Measurements from ENCODE around the gene ITIH5.

The ITIH5 gene

DNA sequence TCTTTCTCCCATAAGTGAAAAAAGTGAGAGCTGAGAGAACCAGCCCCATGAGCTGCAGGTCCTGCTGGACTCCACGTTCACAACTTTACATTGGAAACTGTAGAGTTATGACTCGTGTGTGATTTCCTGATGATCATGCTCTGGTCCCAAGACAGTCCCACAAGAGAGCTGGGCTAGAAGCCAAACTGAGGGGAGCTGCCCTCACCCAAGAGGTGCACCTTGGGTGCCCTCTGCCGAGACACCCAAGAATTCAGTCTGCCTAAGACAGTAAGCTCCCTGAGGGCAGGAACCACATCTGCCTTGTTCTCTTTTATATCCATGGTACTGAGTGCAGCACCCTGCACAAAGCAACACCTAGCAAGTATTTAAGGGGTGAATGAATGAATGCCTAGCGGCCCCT lies 143.1 kb downstream of the ITIH5 start:
- no peak overlapping the region for H3K4me3 Mint-ChIP-seq
- H3K36me3 Mint-ChIP-seq (ENCODE audit: low read depth): no peaks in the 10 kb centered on the region
- no peak for TF ChIP-seq CTCF (IDR thresholded peaks at IDR 0.05; ENCODE audit: unreplicated experiment in 3 of 3)
- H3K27me3 Mint-ChIP-seq (ENCODE audit: low read depth): peaks cover 53% of the 10 kb centered on the region
- no peak overlapping the region for H3K27ac Mint-ChIP-seq
- no peaks in the 10 kb centered on the region for H3K9me3 Mint-ChIP-seq
- peaks cover under 1% of the 10 kb centered on the region for H3K4me1 Mint-ChIP-seq

DNA sequence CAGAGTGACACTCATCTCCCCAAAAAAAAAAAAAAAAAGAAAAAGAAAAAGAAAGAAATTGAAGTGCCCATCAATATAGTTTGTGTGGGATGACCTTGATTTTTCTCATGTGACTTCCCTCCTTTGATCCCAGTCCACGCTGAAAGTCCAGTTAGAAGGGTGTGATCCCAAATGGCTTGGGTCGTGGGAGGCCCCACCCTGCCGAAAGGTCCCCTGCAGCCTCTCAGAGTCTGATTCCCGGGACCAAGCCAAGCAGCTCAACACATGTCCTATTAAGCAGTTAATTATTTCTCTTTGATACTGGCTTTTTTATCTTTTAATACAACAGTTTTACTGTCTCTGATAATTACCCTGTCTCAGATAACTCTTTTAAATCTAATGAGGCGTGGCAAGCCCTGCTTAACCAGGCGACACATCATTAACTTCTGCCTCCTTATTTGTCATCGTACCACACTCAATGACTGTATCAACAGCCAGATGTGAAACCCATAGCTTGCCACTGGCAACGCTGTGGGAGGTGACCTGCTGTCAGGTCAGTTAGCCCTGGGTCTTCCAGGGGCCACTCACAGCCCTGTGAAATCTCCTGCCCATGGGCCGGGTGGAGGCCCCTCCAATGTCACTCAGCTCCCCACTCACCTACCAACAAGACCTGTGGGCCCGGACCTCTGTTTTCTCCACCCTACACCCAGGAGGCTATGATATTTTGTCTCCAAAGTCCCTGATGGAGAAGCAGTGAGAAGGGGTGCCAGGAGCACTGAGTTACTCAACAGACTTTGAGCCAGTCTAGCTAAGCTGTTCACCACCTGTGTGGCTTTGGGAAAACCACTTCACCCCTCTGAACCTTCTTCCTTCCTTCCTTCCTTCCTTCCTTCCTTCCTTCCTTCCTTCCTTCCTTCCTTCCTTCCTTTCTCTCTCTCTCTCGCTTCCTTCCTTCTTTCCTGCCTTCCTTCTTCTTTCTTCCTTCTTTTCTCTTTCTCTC lies 146.0 kb downstream of the ITIH5 start:
- no peak overlapping the region for H3K27ac Mint-ChIP-seq
- H3K27me3 Mint-ChIP-seq (ENCODE audit: low read depth): peaks cover 42% of the 10 kb centered on the region
- H3K4me3 Mint-ChIP-seq: no peak overlapping the region
- H3K4me1 Mint-ChIP-seq: peaks cover under 1% of the 10 kb centered on the region
- no peaks in the 10 kb centered on the region for H3K36me3 Mint-ChIP-seq (ENCODE audit: low read depth)
- H3K9me3 Mint-ChIP-seq: no peaks in the 10 kb centered on the region
- TF ChIP-seq CTCF (IDR thresholded peaks at IDR 0.05; ENCODE audit: unreplicated experiment in 3 of 3): no peak

DNA sequence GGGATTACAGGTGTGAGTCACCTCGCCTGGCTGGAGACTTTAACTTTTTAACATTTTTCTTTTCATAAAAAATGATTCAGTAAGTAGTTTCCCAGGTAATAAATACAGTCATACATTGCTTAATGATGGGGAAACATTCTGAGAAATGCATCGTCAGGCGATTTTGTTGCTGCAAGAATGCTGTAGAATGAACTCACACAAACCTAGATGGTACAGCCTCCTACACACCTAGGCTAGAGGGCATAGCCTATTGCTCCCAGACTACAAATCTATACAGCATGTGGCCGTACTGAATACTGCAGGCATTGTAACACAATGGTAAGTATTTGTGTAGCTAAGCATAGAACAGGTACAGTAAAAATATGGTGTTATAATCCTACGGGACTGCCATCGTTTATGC lies 147.4 kb downstream of the ITIH5 start:
- no peak overlapping the region for H3K4me3 Mint-ChIP-seq
- no peaks in the 10 kb centered on the region for H3K9me3 Mint-ChIP-seq
- H3K36me3 Mint-ChIP-seq (ENCODE audit: low read depth): no peaks in the 10 kb centered on the region
- no peak for TF ChIP-seq CTCF (IDR thresholded peaks at IDR 0.05; ENCODE audit: unreplicated experiment in 3 of 3)
- H3K4me1 Mint-ChIP-seq: peaks cover 8% of the 10 kb centered on the region
- H3K27me3 Mint-ChIP-seq (ENCODE audit: low read depth): peaks cover 33% of the 10 kb centered on the region
- H3K27ac Mint-ChIP-seq: no peak overlapping the region

DNA sequence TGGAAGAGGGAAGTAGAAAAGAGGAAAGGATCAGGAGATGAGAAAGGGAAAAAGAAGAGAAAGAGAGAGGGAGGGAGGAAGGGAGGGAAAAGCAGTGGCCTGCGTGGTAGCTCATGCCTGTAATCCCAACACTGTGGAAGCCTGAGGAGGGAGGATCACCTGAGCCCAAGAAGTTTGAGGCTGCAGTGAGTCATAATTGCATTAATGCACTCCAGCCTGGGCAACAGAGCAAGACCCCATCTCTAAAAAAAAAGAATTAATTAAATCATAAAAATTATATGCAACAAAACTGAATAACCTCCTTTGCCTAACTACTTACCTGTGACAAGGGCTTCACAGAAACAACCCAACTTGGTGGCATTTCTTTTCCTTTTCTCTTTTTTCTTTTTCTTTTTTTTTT lies 148.1 kb downstream of the ITIH5 start:
- Mint-ChIP-seq H3K27ac (no peak overlapping the region), H3K4me1 (peaks cover 8% of the 10 kb centered on the region)
- TF ChIP-seq CTCF (IDR thresholded peaks at IDR 0.05; ENCODE audit: unreplicated experiment in 3 of 3): no peak

GRCh38 chr10:7515439-7515838 lies 151.3 kb downstream of the ITIH5 start:
- no peaks in the 10 kb centered on the region for H3K36me3 Mint-ChIP-seq (ENCODE audit: low read depth)
- H3K27me3 Mint-ChIP-seq (ENCODE audit: low read depth): peaks cover 17% of the 10 kb centered on the region
- peaks cover 13% of the 10 kb centered on the region for H3K9me3 Mint-ChIP-seq
- peak overlapping the region in 1 of 3 experiments; percentile 43 for H3K27ac Mint-ChIP-seq
- TF ChIP-seq CTCF (IDR thresholded peaks at IDR 0.05; ENCODE audit: unreplicated experiment in 3 of 3): no peak
- peak overlapping the region in 1 of 3 experiments; percentile 55 for H3K4me3 Mint-ChIP-seq
- H3K4me1 Mint-ChIP-seq: peaks cover 8% of the 10 kb centered on the region

More for the DNA sequence above, 148.1 kb downstream of the ITIH5 start:
- Mint-ChIP-seq H3K27me3 (ENCODE audit: low read depth) (peaks cover 31% of the 10 kb centered on the region), H3K9me3 (no peaks in the 10 kb centered on the region), H3K36me3 (ENCODE audit: low read depth) (no peaks in the 10 kb centered on the region), H3K4me3 (no peak overlapping the region)
